ENCODE measurements around the gene CWC22. TPM values are rescaled to one million over a fixed set of nuclear protein-coding genes. Genes with fewer than 3 reads are reported as not detected.
A peak's percentile ranks its signal among the peaks of the same experiment; 100 is the strongest.

CWC22 gene
- total RNA-seq, 4 donors from 2014 or later = 20.3 to 27.9 (median 25.5) TPM

DNA sequence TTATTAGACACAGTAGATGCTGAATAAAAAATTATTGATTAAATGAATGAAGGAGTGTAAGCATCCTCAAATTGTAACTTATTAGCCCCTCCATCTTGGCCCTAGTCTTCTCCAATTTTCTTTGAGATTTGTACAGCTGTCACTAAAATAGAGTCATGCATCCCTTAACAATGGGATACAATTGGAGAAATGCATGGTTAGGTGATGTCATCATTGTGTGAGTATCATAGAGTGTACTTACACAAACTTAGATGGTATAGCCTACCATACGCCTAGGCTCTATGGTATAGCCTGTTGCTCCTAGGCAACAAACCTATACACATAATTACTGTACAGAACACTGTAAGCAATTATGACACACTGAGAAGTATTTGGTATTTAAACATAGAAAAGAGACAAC lies 107.4 kb downstream of the CWC22 start:
- WGBS = 88% methylated on average over 1 of the region's 1 CpG
- H3K36me3 ChIP-seq = no peaks in the 10 kb centered on the region
- no peaks in the 10 kb centered on the region for H3K27me3 ChIP-seq
- H3K4me1 ChIP-seq = peaks cover 0 to 5% (median 0%) of the 10 kb centered on the region in 4 donors
- no peaks in the 10 kb centered on the region for H3K9me3 ChIP-seq
- intact Hi-C loops (cut with DNase I) = no loop called here
- no peak for TF ChIP-seq POLR2A (IDR thresholded peaks at IDR 0.05; ENCODE audit: low read depth)
- TF ChIP-seq POLR2AphosphoS5 (IDR thresholded peaks at IDR 0.05) = no peak
- TF ChIP-seq EP300 (IDR thresholded peaks at IDR 0.05) = no peak
- TF ChIP-seq CTCF (IDR thresholded peaks at IDR 0.05) = no peak
- H3K4me3 ChIP-seq = no peak overlapping the region
- no peak for DNase-seq (ENCODE audit: extremely low spot score)
- H3K27ac ChIP-seq (replicated peaks in 1 of 4) = no peak overlapping the region

GRCh38 chr2:179898873-179899272 lies 108.2 kb downstream of the CWC22 start:
- TF ChIP-seq EP300 (IDR thresholded peaks at IDR 0.05) (no peak), CTCF (IDR thresholded peaks at IDR 0.05) (peak in 1 of 3 experiments; percentile 24)
- Histone ChIP-seq H3K27me3 (no peaks in the 10 kb centered on the region), H3K36me3 (no peaks in the 10 kb centered on the region), H3K9me3 (no peaks in the 10 kb centered on the region), H3K4me1 (peaks cover 0 to 5% (median 0%) of the 10 kb centered on the region in 4 donors), H3K4me3 (no peak overlapping the region), H3K27ac (replicated peaks in 1 of 4) (no peak overlapping the region)
- intact Hi-C loops (cut with DNase I) = no loop called here
- DNase-seq (ENCODE audit: extremely low spot score) = no peak
- 75% methylated on average over 4 of the region's 4 CpGs for WGBS

Small RNA genes within 50 kb of the gene (small RNA-seq; reads per million reads assigned to genes)
- 0 reads per million in 3 donors for gene RF00416

Other genes with a start within 250 kb of the CWC22 start
- 1 to 10 TPM; 2.2 to 5.0 (median 4.0) TPM for gene ZNF385B, start 145.7 kb downstream of the CWC22 start, total RNA-seq

Measured in esophagus muscularis mucosa (tissue), 4 donors.